AG04449 (cell line): Measurements from ENCODE around the gene C10orf62.
A peak's percentile ranks its signal among the peaks of the same experiment; 100 is the strongest.

Experiments
- CTCF ChIA-PET: fragments of 350-600 bp; formaldehyde crosslinking; extraction: SDS; loops from one replicate; lab custom pipeline; 2021; ENCODE audit warnings: antibody characterized with exemption; lab: Yijun Ruan, JAX
- POLR2A ChIA-PET: fragments of 400-600, 350-600 bp; formaldehyde crosslinking; extraction: SDS; loops from one replicate; lab custom pipeline; 2020; ENCODE audit warnings: antibody characterized with exemption, inconsistent platforms; lab: Yijun Ruan, JAX
- DNase-seq: peaks from one replicate; pipeline ENCODE4 v3.0.0-alpha.2; 2010; ENCODE audit warnings: low read depth, low spot score
- H3K4me3 ChIP-seq: 2 replicates; pipeline ENCODE4 v1.5.1; 2011; ENCODE audit warnings: low read depth, mild to moderate bottlenecking, control low read depth, low read length
- TF ChIP-seq, protein P1 (sequence below): IDR thresholded peaks from one replicate; pipeline ENCODE4 v1.5.1; 2011; ENCODE audit warnings: mild to moderate bottlenecking, moderate library complexity, low read length, control low read depth, inconsistent platforms; ENCODE audit not compliant: insufficient read depth; ENCODE audit errors: missing control alignments

The C10orf62 gene, protein sequence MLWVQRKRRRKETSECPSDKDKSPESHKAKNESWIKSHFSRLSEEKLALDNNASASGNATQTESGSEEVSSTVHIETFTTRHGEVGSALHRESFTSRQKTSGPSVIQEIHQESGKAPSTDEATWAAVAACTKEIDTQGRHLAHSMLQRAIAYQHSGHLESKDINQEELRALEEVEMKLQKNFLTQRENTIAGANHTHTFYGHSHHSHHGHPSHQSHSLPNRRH

DNA sequence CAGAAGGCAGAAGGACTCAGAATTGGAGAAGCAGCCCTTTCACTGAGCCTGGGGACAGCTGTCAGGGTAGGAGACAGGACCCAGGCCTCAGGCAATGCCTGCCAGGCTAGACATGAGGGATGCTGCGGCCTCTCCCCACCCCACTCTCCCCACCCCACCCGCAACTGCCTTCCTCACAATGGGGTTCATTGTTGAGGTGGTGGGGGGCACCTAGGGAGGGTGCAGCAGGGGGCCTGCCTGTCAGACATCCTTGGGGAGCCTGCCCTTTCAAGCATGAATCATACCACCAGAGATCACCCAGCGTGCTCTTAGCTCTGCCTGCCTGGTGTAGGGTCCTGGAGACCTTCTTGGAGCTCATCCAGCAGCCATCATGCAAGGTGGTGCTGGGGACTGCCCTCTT is at the start of gene C10orf62:
Gene C10orf62, plus strand, starts transcription at position 243 of the 400 bp plus-strand sequence. CDS start 177 bp downstream, outside the sequence.
- H3K4me3 ChIP-seq: no peak within 1 kb of the TSS
- TF ChIP-seq, protein P1, sequence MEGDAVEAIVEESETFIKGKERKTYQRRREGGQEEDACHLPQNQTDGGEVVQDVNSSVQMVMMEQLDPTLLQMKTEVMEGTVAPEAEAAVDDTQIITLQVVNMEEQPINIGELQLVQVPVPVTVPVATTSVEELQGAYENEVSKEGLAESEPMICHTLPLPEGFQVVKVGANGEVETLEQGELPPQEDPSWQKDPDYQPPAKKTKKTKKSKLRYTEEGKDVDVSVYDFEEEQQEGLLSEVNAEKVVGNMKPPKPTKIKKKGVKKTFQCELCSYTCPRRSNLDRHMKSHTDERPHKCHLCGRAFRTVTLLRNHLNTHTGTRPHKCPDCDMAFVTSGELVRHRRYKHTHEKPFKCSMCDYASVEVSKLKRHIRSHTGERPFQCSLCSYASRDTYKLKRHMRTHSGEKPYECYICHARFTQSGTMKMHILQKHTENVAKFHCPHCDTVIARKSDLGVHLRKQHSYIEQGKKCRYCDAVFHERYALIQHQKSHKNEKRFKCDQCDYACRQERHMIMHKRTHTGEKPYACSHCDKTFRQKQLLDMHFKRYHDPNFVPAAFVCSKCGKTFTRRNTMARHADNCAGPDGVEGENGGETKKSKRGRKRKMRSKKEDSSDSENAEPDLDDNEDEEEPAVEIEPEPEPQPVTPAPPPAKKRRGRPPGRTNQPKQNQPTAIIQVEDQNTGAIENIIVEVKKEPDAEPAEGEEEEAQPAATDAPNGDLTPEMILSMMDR: no peak
- ChIA-PET POLR2A (no interaction called here), CTCF (interaction anchor here (1.3 to 5.7 kb wide), 3 partner anchors 14 to 36 kb away, joined by 4 to 32 read pairs (median 7); partner anchors contain the start of gene ANKRD2)
- DNase-seq: no peak

DNA sequence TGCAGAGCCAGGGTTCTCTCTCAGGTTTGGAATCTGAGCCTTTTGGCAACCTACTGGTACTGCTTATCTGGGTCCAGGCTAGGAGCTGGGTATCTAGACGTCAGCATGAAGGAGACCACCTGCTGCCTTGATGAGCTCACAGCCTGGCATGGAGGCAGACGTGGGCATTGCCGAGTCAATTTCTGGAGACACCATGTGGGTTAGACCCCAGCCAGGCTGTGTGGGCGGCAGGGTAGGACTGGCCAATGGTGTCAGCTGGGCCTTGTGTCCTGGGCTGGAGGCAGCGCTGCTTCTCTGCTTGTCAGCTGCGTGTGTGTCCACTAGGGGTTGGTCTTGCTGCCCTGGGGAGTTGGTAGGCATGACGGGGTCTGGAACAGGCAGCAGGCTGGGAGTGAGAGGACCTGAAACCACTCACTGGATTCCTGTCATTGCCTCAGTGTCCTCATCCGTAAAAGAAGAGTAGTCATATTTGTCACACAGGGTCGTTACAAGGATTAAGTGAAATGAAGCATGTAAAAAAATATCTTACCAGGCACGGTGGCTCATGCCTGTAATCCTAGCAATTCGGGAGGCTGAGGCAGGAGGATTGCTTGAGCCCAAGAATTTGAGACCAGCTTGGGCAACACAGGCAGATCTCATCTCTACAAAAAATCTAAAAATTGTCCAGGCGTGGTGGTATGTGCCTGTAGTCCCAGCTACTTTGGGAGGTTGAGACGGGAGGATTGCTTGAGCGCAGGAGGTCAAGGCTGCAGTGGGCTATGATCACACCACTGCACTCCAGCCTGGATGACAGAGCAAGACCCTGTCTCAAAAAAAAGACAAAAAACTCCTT is 48.6 kb upstream of the C10orf62 start:
- DNase-seq: no peak
- ChIA-PET POLR2A (no interaction called here), CTCF (interaction anchor here (0.7 to 10.9 kb wide), 9 partner anchors 9 to 87 kb away, joined by 3 to 150 read pairs (median 5); partner anchors contain the start of gene UBTD1)
- TF ChIP-seq, protein P1: no peak
- no peak overlapping the region for H3K4me3 ChIP-seq

DNA sequence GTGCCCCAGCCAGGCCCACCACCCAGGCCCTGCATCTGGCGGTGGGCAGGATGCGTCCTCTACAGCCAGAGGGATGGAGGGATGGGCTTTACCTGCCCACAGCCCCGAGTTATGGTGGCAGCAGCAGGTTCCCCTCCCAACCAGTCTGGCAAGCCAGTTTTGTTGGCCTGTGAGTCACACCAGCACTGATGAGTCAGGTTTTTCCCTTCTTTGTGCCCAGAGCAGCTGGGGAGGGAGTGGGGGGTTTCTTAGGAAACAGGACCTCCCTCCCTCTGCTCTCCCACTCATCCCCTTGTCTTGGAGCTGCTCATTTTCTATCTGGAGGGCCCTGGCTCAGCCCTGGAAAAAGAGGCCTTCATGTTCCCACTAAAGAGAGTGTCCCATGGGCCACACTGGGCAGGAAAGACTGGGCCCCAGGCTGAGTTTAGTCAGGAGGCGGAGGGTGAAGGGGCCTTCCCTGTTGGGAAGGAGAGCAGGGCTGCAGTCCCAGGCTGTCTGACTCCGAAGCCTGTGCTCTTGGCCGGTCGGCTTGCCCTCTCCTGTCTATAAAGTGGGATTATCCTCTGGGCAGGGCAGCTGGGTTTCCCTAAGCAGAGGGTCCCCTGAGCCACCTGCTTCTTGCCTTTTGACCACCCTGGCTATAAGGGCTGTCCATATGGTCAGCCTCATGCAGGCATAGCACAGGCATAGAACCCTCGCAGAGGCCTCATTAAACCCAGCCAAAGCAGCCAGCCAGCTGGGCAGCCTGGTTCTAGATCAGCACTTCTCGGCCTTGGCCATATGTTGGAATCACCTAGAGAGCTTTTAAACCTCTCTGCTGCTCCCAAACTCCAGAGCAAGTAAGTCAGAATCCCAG is 47.1 kb upstream of the C10orf62 start:
- TF ChIP-seq, protein P1: no peak
- ChIA-PET CTCF (interaction anchor here (0.7 to 10.9 kb wide), 5 partner anchors 8 to 43 kb away, joined by 3 to 150 read pairs (median 5); partner anchors contain the start of gene UBTD1), POLR2A (interaction anchor here (0.7 to 1.9 kb wide), 6 partner anchors 9 to 145 kb away, joined by 3 to 15 read pairs (median 3); partner anchors contain the start of genes AVPI1 and UBTD1)
- peak overlapping the region; percentile 25; the same call in 1 of the 2 replicates for H3K4me3 ChIP-seq
- DNase-seq: peak; percentile 46

DNA sequence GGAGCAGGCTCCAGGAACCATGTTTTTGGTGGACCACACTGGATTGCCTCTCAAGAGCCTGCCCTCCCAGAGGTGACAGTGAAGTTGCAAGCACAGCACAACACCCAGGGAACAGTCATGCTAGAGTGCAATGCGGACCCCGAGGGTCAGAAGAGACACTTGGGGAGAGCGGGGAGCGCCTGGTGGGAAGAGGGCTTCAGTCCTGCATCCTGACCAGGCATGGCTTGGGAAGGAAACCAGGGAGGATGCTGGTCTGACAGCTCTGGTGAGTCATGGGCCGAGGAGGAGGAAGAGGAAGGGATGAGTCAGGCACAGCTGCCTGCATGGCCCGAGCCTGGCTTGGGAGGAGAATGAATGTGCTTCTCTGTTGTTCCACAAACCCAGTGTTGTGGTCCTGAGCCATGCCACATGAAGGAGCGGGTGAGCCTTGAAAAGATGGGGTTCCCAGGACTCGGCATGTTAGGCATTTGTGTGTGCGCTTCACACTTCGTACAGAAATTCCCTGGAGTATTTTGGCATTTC is 46.4 kb upstream of the C10orf62 start:
- POLR2A ChIA-PET: interaction anchor here (0.9 to 1.9 kb wide), 4 partner anchors 9 to 144 kb away, joined by 3 to 15 read pairs (median 4); partner anchors contain the start of genes AVPI1 and UBTD1
- CTCF ChIA-PET: interaction anchor here (0.7 to 10.9 kb wide), 4 partner anchors 7 to 44 kb away, joined by 4 to 150 read pairs (median 14); partner anchors contain the start of gene UBTD1
- H3K4me3 ChIP-seq: peak overlapping the region; percentile 8; the same call in 1 of the 2 replicates
- peak; percentile 83 for DNase-seq
- TF ChIP-seq, protein P1: no peak

DNA sequence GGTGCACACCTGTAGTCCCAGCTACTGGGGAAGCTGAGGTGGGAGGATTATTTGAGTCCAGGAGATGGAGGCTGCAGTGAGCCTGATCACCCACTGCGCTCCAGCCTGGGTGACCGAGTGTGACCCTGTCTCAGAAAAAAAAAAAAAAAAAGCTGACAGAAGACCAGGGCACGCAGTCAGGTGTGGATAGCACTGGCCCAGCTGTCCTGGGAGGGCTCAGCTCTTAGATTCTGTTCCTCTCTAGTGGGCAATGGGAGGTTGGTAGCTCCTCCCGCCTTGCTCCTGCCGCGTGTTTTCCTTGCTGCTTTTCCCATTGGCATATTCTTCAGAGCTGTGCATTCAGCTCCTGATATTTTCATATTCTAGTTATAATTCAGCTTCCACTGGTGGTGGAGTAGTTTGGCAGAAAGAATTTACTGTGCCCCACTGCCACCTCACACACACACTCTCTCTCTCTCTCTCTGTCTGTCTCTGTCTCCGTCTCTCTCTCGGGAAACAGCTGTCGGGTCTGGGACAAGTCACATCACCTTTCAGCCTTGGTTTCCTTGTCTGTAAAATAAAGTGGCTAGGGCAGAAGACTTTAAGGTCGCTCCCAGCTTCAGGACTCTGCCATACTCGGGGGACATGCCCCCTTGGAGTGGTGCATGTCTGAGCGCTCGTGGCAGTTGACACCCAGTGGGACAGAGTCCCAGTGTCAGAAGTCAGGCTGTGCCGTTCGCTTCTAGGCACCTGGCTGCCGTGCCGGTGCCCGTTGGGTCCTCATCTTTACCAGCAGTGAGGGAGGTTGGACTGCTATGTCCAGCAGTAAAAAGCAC is 42.9 kb upstream of the C10orf62 start:
- CTCF ChIA-PET: interaction anchor here (0.9 to 10.3 kb wide), 5 partner anchors 9 to 136 kb away, joined by 3 to 150 read pairs (median 4); no protein-coding TSS in a partner anchor
- POLR2A ChIA-PET: no interaction called here

More for the DNA sequence above, 42.9 kb upstream of the C10orf62 start:
- no peak for DNase-seq
- TF ChIP-seq, protein P1: no peak
- H3K4me3 ChIP-seq: no peak overlapping the region
